NT2/D1 (cell line): Measurements from ENCODE around the gene TBC1D16.

Experiments used
- SUZ12 ChIP-seq: IDR thresholded peaks from 2 replicates; pipeline ENCODE4 v1.6.1; 2011; ENCODE audit not compliant: insufficient read length, insufficient read depth; ENCODE audit errors: extremely low read depth
- YY1 ChIP-seq: IDR thresholded peaks from 2 replicates; pipeline ENCODE4 v1.6.1; 2011; ENCODE audit not compliant: insufficient read length, insufficient read depth
- ZNF274 ChIP-seq: IDR thresholded peaks from 2 replicates; pipeline ENCODE4 v1.6.1; 2011; ENCODE audit warnings: mild to moderate bottlenecking, low read depth, low read length

DNA sequence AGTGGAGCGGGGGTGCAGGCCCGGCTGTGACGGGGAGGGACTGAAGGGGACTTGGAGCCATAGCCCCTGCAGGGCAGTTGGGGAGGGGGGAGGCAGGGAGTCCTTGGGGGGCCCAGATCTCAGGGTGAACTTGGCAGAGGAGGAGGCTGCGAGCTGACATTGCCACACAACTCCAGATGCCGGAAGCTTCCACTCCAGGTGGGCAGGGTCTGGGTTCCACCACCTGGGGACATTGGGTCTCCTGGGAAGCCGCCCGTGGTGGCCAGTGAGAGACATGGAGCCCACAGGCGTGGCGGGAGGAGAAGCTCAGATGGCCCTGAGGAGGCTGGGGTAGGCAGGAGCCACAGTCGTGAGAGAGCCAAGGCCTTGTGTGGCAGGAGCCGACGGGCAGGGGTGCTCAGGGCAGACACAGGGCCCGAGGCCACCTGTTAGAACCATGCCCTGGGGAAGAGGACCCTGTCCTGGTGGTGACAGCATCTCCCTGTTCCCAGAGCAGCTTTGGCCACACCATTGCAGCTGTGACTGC, 47.5 kb upstream of the TBC1D16 start:
- TF ChIP-seq ZNF274, result no peak
- no peak for TF ChIP-seq YY1
- no peak for TF ChIP-seq SUZ12
